ENCODE data around the gene SLC27A3. TPM values are rescaled to one million over a fixed set of nuclear protein-coding genes. Genes with fewer than 3 reads are reported as not detected.

Gene SLC27A3
- total and polyA plus RNA-seq, 2 of the 8 experiments (the other 6 are each of a cell fraction or from before 2014, with no cell fraction given) = 39.1 to 40.1 TPM

GRCh38 chr1:153771261-153771660, 3.9 kb upstream of the SLC27A3 start:
- FAIRE-seq (no peak), DNase-seq (ENCODE audit: low read depth in 1 of 2, low spot score in 2 of 2) (no peak)
- TF ChIP-seq CTBP2 (IDR thresholded peaks at IDR 0.05; ENCODE audit: borderline replicate concordance, insufficient read depth, insufficient read length, low read length) (no peak), SRF (IDR thresholded peaks at IDR 0.05; ENCODE audit: low read depth, low read length) (no peak), POLR2A (IDR thresholded peaks at IDR 0.05; ENCODE audit: control extremely low read depth in 1 of 2, low read depth in 2 of 2, low read length in 2 of 2) (no peak), RNF2 (IDR thresholded peaks at IDR 0.05; ENCODE audit: borderline replicate concordance, low read depth, low read length, missing control alignments, poor library complexity, severe bottlenecking) (no peak), HDAC6 (IDR thresholded peaks at IDR 0.05; ENCODE audit: low read depth, low read length) (no peak), KDM4A (IDR thresholded peaks at IDR 0.05; ENCODE audit: low read depth, low read length, severe bottlenecking) (no peak), SP4 (IDR thresholded peaks at IDR 0.05; ENCODE audit: low read length) (no peak), FOSL1 (IDR thresholded peaks at IDR 0.05; ENCODE audit: insufficient read depth, low read depth, low read length) (no peak), USF2 (IDR thresholded peaks at IDR 0.05; ENCODE audit: low read length) (no peak), ZNF274 (IDR thresholded peaks at IDR 0.05; ENCODE audit: borderline replicate concordance, extremely low read depth, low read length) (no peak), RAD21 (IDR thresholded peaks at IDR 0.05 in 1 of 2, conservative IDR thresholded peaks at IDR 0.05 in 1 of 2; ENCODE audit: low read depth in 2 of 2, low read length in 2 of 2) (no peak)
- Histone ChIP-seq H4K8ac (ENCODE audit: extremely low read depth, insufficient read depth, low read length) (no peak overlapping the region), H2BK20ac (ENCODE audit: low read length) (no peak overlapping the region), H3K36me3 (ENCODE audit: control insufficient read depth in 2 of 4, insufficient read depth in 4 of 4, low read length in 3 of 4) (peaks cover 13 to 55% (median 30%) of the 10 kb centered on the region in 4 experiments; a peak in 6 of 8 replicates), H3K9ac (replicated peaks in 1 of 4; ENCODE audit: extremely low read depth in 1 of 4, low read depth in 3 of 4, low read length in 3 of 4) (no peak overlapping the region), H3K4me2 (ENCODE audit: insufficient read depth in 1 of 2, low read depth in 2 of 2, low read length in 2 of 2) (no peak overlapping the region), H2BK120ac (replicated peaks; ENCODE audit: low read depth, low read length) (no peak overlapping the region), H3K79me1 (ENCODE audit: low read depth, low read length) (0 out of 2 replicates have a peak, but pooled peaks cover 2% of the 10 kb centered on the region), H3K23me2 (ENCODE audit: low read depth, low read length) (peaks cover 11% of the 10 kb centered on the region), H3K18ac (ENCODE audit: extremely low read depth, low read length) (no peak overlapping the region), H2BK12ac (ENCODE audit: low read depth, low read length) (no peak overlapping the region), H3K9me3 (ENCODE audit: insufficient read depth in 2 of 2, low read depth in 1 of 2, low read length in 1 of 2) (no peaks in the 10 kb centered on the region), H2BK15ac (ENCODE audit: low read length) (no peak overlapping the region), H3K23ac (ENCODE audit: insufficient read length) (no peak overlapping the region), H3K27ac (ENCODE audit: low read depth, low read length) (no peak overlapping the region), H4K91ac (replicated peaks; ENCODE audit: insufficient read length, low read length) (no peak overlapping the region), H3K4me3 (ENCODE audit: extremely low read depth in 1 of 4, insufficient read depth in 2 of 4, low read depth in 3 of 4, low read length in 4 of 4) (no peak overlapping the region), H3K27me3 (replicated peaks in 1 of 4; ENCODE audit: control insufficient read depth in 3 of 4, extremely low read depth in 1 of 4, insufficient read depth in 3 of 4, low read length in 3 of 4) (no peaks in the 10 kb centered on the region; a peak in 1 of 7 replicates), H3K4me1 (replicated peaks in 1 of 4; ENCODE audit: control insufficient read depth in 3 of 4, insufficient read depth in 4 of 4, low read length in 3 of 4) (peaks cover 0 to 11% (median 4%) of the 10 kb centered on the region in 4 experiments; a peak in 5 of 7 replicates), H4K20me1 (replicated peaks in 1 of 2; ENCODE audit: control insufficient read depth in 1 of 2, insufficient read depth in 2 of 2, low read length in 2 of 2) (no peaks in the 10 kb centered on the region), H4K5ac (ENCODE audit: insufficient read length, low read depth, low read length) (no peak overlapping the region), H3K56ac (replicated peaks; ENCODE audit: insufficient read length, low read depth, low read length) (no peak overlapping the region), H3K4ac (replicated peaks; ENCODE audit: insufficient read length, low read depth, low read length) (no peak overlapping the region), H3K14ac (ENCODE audit: insufficient read length) (no peak overlapping the region), H2AK5ac (ENCODE audit: low read depth, low read length) (no peak overlapping the region), H2AFZ (ENCODE audit: low read length) (no peak overlapping the region), H3K79me2 (ENCODE audit: control insufficient read depth in 1 of 2, insufficient read depth in 2 of 2, low read length in 2 of 2) (no peaks in the 10 kb centered on the region), H2BK5ac (ENCODE audit: low read depth, low read length) (0 out of 2 replicates have a peak overlapping the region, but pooled peaks have one; percentile 31)
- WGBS, 2 experiments (ENCODE audit: extremely low coverage in 1 of 2, insufficient coverage in 1 of 2, insufficient read length in 1 of 2, insufficient replicate concordance in 2 of 2, low coverage in 1 of 2, low lambda C conversion rate in 2 of 2, missing lambda C conversion rate in 1 of 2) = 100% methylated on average over 2 of the region's 2 CpGs; no CpG with 5 or more reads in 1 of the 2 experiments
- ChIA-PET CTCF (ENCODE audit: partially characterized antibody) (interaction anchor here (0.6 to 12.1 kb wide), 20 partner anchors 8 to 215 kb away, joined by 3 to 172 read pairs (median 4); partner anchors contain the start of genes ILF2, JTB, NPR1 and RAB13), POLR2A (ENCODE audit: partially characterized antibody) (interaction anchor here (0.6 to 2.6 kb wide), 6 partner anchors 12 to 137 kb away, joined by 3 to 12 read pairs (median 4); partner anchors contain the start of genes CHTOP and NPR1)

Measured in H1 (cell line).